K562 (cell line): ENCODE data around the gene RPS4Y1. TPM values are rescaled to one million over a fixed set of nuclear protein-coding genes. Genes with fewer than 3 reads are reported as not detected.

Experiments
- ATAC-seq: fragments of 200-7000 bp; cut with Tn5 transposase; 3 replicates; pipeline ENCODE4 v1.9.1; 2020; ENCODE audit warnings: moderate library complexity
- BruUV-seq: library from RNA; stranded (reverse); fragments of 400-500 nt; replicated peaks from 2 replicates; lab custom pipeline; 2021; lab: Mats Ljungman, UMichigan
- CTCF ChIA-PET: fragments of 300-600 bp; formaldehyde crosslinking; extraction: SDS; loops from one replicate; lab custom pipeline; 2021; ENCODE audit warnings: low intra/inter-chr PET ratio; lab: Yijun Ruan, JAX
- POLR2A ChIA-PET: fragments of 300-600, 350-650 bp; sonication (Branson Sonifier 250); formaldehyde crosslinking; extraction: SDS; loops from one replicate; lab custom pipeline; 2021; ENCODE audit warnings: antibody characterized with exemption, inconsistent platforms; lab: Yijun Ruan, JAX
- DNase-seq, 4 experiments: peaks; one replicate each; pipeline versions ENCODE4 v3.0.0 to v3.0.0-alpha.2; 2011 to 2018; ENCODE audit warnings: low spot score in 3 of 4, mixed read lengths in 3 of 4; ENCODE audit errors: extremely low read depth in 1 of 4
- FAIRE-seq: peaks from 2 replicates; lab custom pipeline; 2011; peaks lifted over from hg19 to GRCh38; lab: Jason Lieb, UNC
- H2AFZ ChIP-seq: 2 replicates; pipeline ENCODE4 v1.6.0; 2011; ENCODE audit warnings: low read depth, low read length, control low read depth, inconsistent platforms
- H3K27ac ChIP-seq: fragments of 200-600 bp; 3 replicates; pipeline ENCODE4 v1.8.0; 2011; ENCODE audit warnings: low read depth, mild to moderate bottlenecking, control low read depth, inconsistent platforms, low read length, moderate library complexity, mixed read lengths; ENCODE audit errors: extremely low read depth
- H3K27me3 ChIP-seq, 2 experiments: fragments of 300-600 bp in 1 of 2; 2 replicates in 1 of 2; 3 replicates in 1 of 2; pipeline versions ENCODE4 v1.6.0 to v1.8.0; 2011; ENCODE audit warnings: inconsistent platforms in 2 of 2, low read length in 2 of 2, mild to moderate bottlenecking in 1 of 2, mixed read lengths in 1 of 2, moderate library complexity in 1 of 2; ENCODE audit not compliant: control insufficient read depth in 2 of 2, insufficient read depth in 2 of 2
- H3K36me3 ChIP-seq: fragments of 300-600 bp; 3 replicates; pipeline ENCODE4 v1.8.0; 2011; ENCODE audit warnings: mild to moderate bottlenecking, low read length, inconsistent platforms; ENCODE audit not compliant: control insufficient read depth, insufficient read depth
- H3K4me1 ChIP-seq, 2 experiments: fragments of 200-600 bp in 1 of 2; replicated peaks in 1 of 2; 2 replicates in 1 of 2; 3 replicates in 1 of 2; pipeline versions ENCODE4 v1.5.1 to v1.8.0; 2011; ENCODE audit warnings: inconsistent platforms in 2 of 2, low read length in 2 of 2, mild to moderate bottlenecking in 1 of 2, mixed read lengths in 1 of 2, moderate library complexity in 1 of 2; ENCODE audit not compliant: control insufficient read depth in 2 of 2, insufficient read depth in 2 of 2
- H3K4me2 ChIP-seq: 2 replicates; pipeline ENCODE4 v1.6.1; 2011; ENCODE audit warnings: low read length, control low read depth, inconsistent platforms, mixed read lengths; ENCODE audit not compliant: insufficient read depth
- H3K4me3 ChIP-seq: fragments of 200-600 bp; sonication (generic), shearing (Covaris generic); 2 replicates; pipeline ENCODE4 v1.5.1; 2016; ENCODE audit warnings: control low read depth, inconsistent platforms
- H3K79me2 ChIP-seq: fragments of 200-600 bp; 3 replicates; pipeline ENCODE4 v1.8.0; 2011; ENCODE audit warnings: low read length, inconsistent platforms; ENCODE audit not compliant: control insufficient read depth, insufficient read depth
- H3K9ac ChIP-seq, 2 experiments: 2 replicates each; pipeline versions ENCODE4 v1.6.0 to v1.6.1; 2011; ENCODE audit warnings: low read depth in 2 of 2, low read length in 2 of 2, control low read depth in 1 of 2, inconsistent platforms in 1 of 2, mild to moderate bottlenecking in 1 of 2, mixed read lengths in 1 of 2; ENCODE audit not compliant: insufficient read depth in 1 of 2
- H3K9me1 ChIP-seq: one replicate; pipeline ENCODE4 v1.6.0; 2011; ENCODE audit warnings: inconsistent platforms, mild to moderate bottlenecking, low read length, moderate library complexity; ENCODE audit not compliant: control insufficient read depth, insufficient read depth
- H3K9me3 ChIP-seq: replicated peaks from 2 replicates; pipeline ENCODE4 v1.5.1; 2011; ENCODE audit warnings: low read depth, low read length, inconsistent platforms; ENCODE audit not compliant: control insufficient read depth, insufficient read depth
- H4K20me1 ChIP-seq: replicated peaks from 2 replicates; pipeline ENCODE4 v1.6.1; 2011; ENCODE audit warnings: low read length, inconsistent platforms, mixed read lengths; ENCODE audit not compliant: control insufficient read depth, insufficient read depth
- FOXJ3 ChIP-seq: sonication (generic); formaldehyde crosslinking; IDR thresholded peaks from 2 replicates; pipeline ENCODE4 v1.4.0; 2020; ENCODE audit warnings: mild to moderate bottlenecking, missing genetic modification reagents
- GTF2A2 ChIP-seq: IDR thresholded peaks from 2 replicates; pipeline ENCODE4 v1.6.1; 2016; ENCODE audit warnings: mild to moderate bottlenecking, missing genetic modification characterization, missing compliant biosample characterization
- HDAC8 ChIP-seq: fragments of 450-650 bp; IDR thresholded peaks from 2 replicates; pipeline ENCODE4 v1.6.1; 2016; ENCODE audit warnings: mild to moderate bottlenecking, missing genetic modification characterization, moderate library complexity, missing compliant biosample characterization
- HLTF ChIP-seq: fragments of 450-650 bp; IDR thresholded peaks from 2 replicates; pipeline ENCODE4 v1.6.1; 2016
- MTA3 ChIP-seq: fragments of 450-650 bp; formaldehyde crosslinking; IDR thresholded peaks from 2 replicates; pipeline ENCODE4 v1.6.1; 2017; ENCODE audit warnings: mild to moderate bottlenecking, borderline replicate concordance
- NFRKB ChIP-seq: fragments of 450-650 bp; IDR thresholded peaks from 2 replicates; pipeline ENCODE4 v1.6.1; 2016; ENCODE audit warnings: low read depth
- PRMT5 ChIP-seq: sonication (generic); formaldehyde crosslinking; IDR thresholded peaks from 2 replicates; pipeline ENCODE4 v1.5.0; 2020; ENCODE audit warnings: missing genetic modification reagents
- SAP30 ChIP-seq: fragments of 200-600 bp; sonication (generic); IDR thresholded peaks from 2 replicates; pipeline ENCODE4 v1.6.1; 2012; ENCODE audit warnings: borderline replicate concordance, low read depth, mild to moderate bottlenecking, moderate library complexity, low read length, control low read depth, inconsistent platforms; ENCODE audit not compliant: insufficient read depth, poor library complexity, severe bottlenecking
- SETDB1 ChIP-seq: IDR thresholded peaks from one replicate; pipeline ENCODE4 v1.6.1; 2012; ENCODE audit warnings: low read length, control low read depth, inconsistent platforms
- TFAM ChIP-seq: fragments of 250-450 bp; sonication (Bioruptor Pico); conservative IDR thresholded peaks from 2 replicates; pipeline ENCODE4 v1.5.0; 2021; ENCODE audit warnings: mild to moderate bottlenecking, moderate library complexity
- U2AF2 ChIP-seq: fragments of 200-400 bp; formaldehyde crosslinking; optimal IDR thresholded peaks from 2 replicates; pipeline ENCODE3; 2017; ENCODE audit warnings: low read depth, mild to moderate bottlenecking, low read length
- ZKSCAN1 ChIP-seq: fragments of 150-350 bp; IDR thresholded peaks from 2 replicates; pipeline ENCODE4 v1.6.1; 2016; ENCODE audit warnings: low read depth, low read length
- ZNF212 ChIP-seq: fragments of 450-650 bp; formaldehyde crosslinking; IDR thresholded peaks from 2 replicates; pipeline ENCODE4 v1.4.0; 2020; ENCODE audit warnings: mild to moderate bottlenecking
- ZNF41 ChIP-seq: fragments of 250-450 bp; sonication (Bioruptor Pico); conservative IDR thresholded peaks from 2 replicates; pipeline ENCODE4 v1.4.0; 2020; ENCODE audit warnings: mild to moderate bottlenecking
- ZNF778 ChIP-seq: fragments of 450-650 bp; formaldehyde crosslinking; IDR thresholded peaks from 2 replicates; pipeline ENCODE4 v1.4.0; 2020; ENCODE audit warnings: mild to moderate bottlenecking, moderate library complexity
- WGBS: fragments of 100-300 bp; shearing (Covaris generic); methylation state at CpG from one replicate; pipeline ENCODE4 v1.1.6; 2016; ENCODE audit warnings: low coverage, mixed read lengths; ENCODE audit not compliant: insufficient coverage; ENCODE audit errors: missing lambda C conversion rate; 5-methylcytosine and 5-hydroxymethylcytosine counted together
- in situ Hi-C: fragments of 300-500 bp; cut with MboI; formaldehyde crosslinking; loops from 4 replicates; pipeline ENCODE4 v1.15.0; 2018; ENCODE audit warnings: inconsistent platforms, mixed read lengths
- intact Hi-C: fragments of 100-400 bp; cut with micrococcal nuclease; formaldehyde crosslinking; loops from 2 replicates; pipeline ENCODE4 v1.14.2; 2022
- polyA plus RNA-seq, 8 experiments: library from polyadenylated mRNA; depleted of rRNA in 4 of 8; stranded (reverse) in 5 of 8; unstranded in 3 of 8; fragments of >200 nt; fragmentation: Nextera tagmentation in 2 of 8; fragmentation: Illumina TruSeq in 1 of 8; extraction: Ambion mirVana in 2 of 8; extraction: Trizol in 1 of 8; gene quantifications; 2 replicates each; pipeline versions ENCODE4 v1.2.1 to v1.2.3, GENCODE V29; 2011 to 2014; ENCODE audit warnings: inconsistent platforms in 1 of 8, missing spikeins in 1 of 8
- total RNA-seq, 7 experiments: library from RNA; depleted of rRNA in 6 of 7; stranded (reverse); fragments of >200 nt in 6 of 7; fragmentation: Illumina TruSeq in 2 of 7; extraction: Trizol in 2 of 7; gene quantifications; 2 replicates each; pipeline versions ENCODE4 v1.2.1 to v1.2.3, GENCODE V29; 2011 to 2021; ENCODE audit warnings: low replicate concordance in 1 of 7
- TF ChIP-seq, protein P1 (sequence below): sonication (generic); formaldehyde crosslinking; IDR thresholded peaks from 2 replicates; pipeline ENCODE4 v1.5.0; 2020; ENCODE audit warnings: missing genetic modification reagents
- TF ChIP-seq, protein P2 (sequence below): fragments of 250-450 bp; sonication (Bioruptor Pico); IDR thresholded peaks from 2 replicates; pipeline ENCODE4 v1.9.0; 2021; ENCODE audit warnings: mild to moderate bottlenecking
- TF ChIP-seq, protein P3 (sequence below): sonication (generic); formaldehyde crosslinking; IDR thresholded peaks from 2 replicates; pipeline ENCODE4 v1.8.0; 2022; ENCODE audit warnings: mild to moderate bottlenecking, missing genetic modification reagents

Gene RPS4Y1
- total and polyA plus RNA-seq, 9 of the 15 experiments (the other 6 are each of a cell fraction or from before 2014, with no cell fraction given): 0.40 TPM; not detected in 8

DNA sequence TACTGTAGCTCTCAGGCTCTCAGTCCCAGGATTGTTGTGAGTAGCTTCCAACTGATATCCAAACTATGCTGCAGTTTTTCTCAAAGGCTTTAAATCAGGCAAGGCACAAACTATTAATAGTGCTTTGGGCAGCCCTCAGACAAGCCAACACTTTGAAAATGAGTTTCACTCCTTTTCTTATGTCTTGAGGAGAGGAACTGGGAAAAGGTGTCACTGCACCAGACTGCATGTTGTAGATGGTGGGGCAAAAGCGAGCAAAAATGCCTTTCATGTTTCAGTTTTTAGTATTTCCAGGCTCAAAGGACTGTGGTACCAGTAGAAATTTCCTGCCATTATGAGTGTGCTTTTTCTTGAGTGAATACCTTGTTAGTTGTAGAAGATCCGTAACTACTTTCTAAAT lies 54.6 kb downstream of the RPS4Y1 start:
- Histone ChIP-seq H3K9me1 (no peaks in the 10 kb centered on the region), H2AFZ (no peak overlapping the region)
- FAIRE-seq: no peak
- TF ChIP-seq TFAM (CRISPR knock-in tag) (no peak), PRMT5 (CRISPR knock-in tag) (no peak), FOXJ3 (CRISPR knock-in tag) (no peak), ZNF41 (no peak), HLTF (no peak), U2AF2 (no peak), SETDB1 (no peak), SAP30 (no peak), ZNF778 (CRISPR knock-in tag) (no peak), GTF2A2 (tag) (no peak), NFRKB (no peak), MTA3 (no peak), ZNF212 (no peak), ZKSCAN1 (no peak), HDAC8 (tag) (no peak)
- TF ChIP-seq, protein P1, sequence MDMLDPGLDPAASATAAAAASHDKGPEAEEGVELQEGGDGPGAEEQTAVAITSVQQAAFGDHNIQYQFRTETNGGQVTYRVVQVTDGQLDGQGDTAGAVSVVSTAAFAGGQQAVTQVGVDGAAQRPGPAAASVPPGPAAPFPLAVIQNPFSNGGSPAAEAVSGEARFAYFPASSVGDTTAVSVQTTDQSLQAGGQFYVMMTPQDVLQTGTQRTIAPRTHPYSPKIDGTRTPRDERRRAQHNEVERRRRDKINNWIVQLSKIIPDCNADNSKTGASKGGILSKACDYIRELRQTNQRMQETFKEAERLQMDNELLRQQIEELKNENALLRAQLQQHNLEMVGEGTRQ (CRISPR knock-in tag): no peak
- TF ChIP-seq, protein P2, sequence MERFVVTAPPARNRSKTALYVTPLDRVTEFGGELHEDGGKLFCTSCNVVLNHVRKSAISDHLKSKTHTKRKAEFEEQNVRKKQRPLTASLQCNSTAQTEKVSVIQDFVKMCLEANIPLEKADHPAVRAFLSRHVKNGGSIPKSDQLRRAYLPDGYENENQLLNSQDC: no peak
- TF ChIP-seq, protein P3, sequence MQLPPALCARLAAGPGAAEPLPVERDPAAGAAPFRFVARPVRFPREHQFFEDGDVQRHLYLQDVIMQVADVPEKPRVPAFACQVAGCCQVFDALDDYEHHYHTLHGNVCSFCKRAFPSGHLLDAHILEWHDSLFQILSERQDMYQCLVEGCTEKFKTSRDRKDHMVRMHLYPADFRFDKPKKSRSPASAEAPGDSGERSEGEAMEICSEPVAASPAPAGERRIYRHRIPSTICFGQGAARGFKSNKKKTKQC (CRISPR knock-in tag): no peak
- TF ChIP-seq, all 486 proteins: peak for 0
- no peaks in the 10 kb centered on the region for H3K36me3 ChIP-seq
- H3K9ac ChIP-seq: no peak overlapping the region
- H3K4me3 ChIP-seq: no peak overlapping the region
- H4K20me1 ChIP-seq: no peaks in the 10 kb centered on the region
- POLR2A ChIA-PET: no interaction called here
- no peak for DNase-seq
- no CpG with 5 or more reads among the region's 2 CpGs for WGBS
- no peaks in the 10 kb centered on the region for H3K79me2 ChIP-seq
- in situ Hi-C loops (no loop called here), intact Hi-C loops (no loop called here)
- no peaks in the 10 kb centered on the region for H3K4me1 ChIP-seq
- no TSS peak for BruUV-seq
- H3K27ac ChIP-seq: no peak overlapping the region
- no peaks in the 10 kb centered on the region for H3K27me3 ChIP-seq
- no peak overlapping the region for H3K4me2 ChIP-seq
- CTCF ChIA-PET: no interaction called here
- no peaks in the 10 kb centered on the region for H3K9me3 ChIP-seq
- ATAC-seq: no peak
